PC-3 (cell line): ENCODE data around the gene CYBC1.

Source experiments
- EZH2 ChIP-seq: fragments of 300-600 bp; sonication (generic); IDR thresholded peaks from one replicate; pipeline ENCODE4 v1.6.1; 2017; ENCODE audit warnings: antibody characterized with exemption, mild to moderate bottlenecking, low read length; ENCODE audit not compliant: unreplicated experiment
- TF ChIP-seq, protein P1 (sequence below): fragments of 300-600 bp; sonication (generic); conservative IDR thresholded peaks from 2 replicates; pipeline ENCODE4 v1.5.1; 2017; ENCODE audit warnings: antibody characterized with exemption, low read depth, mild to moderate bottlenecking, low read length

GRCh38 chr17:82463925-82464566 lies 13.5 kb upstream of the CYBC1 start:
- TF ChIP-seq, protein P1, sequence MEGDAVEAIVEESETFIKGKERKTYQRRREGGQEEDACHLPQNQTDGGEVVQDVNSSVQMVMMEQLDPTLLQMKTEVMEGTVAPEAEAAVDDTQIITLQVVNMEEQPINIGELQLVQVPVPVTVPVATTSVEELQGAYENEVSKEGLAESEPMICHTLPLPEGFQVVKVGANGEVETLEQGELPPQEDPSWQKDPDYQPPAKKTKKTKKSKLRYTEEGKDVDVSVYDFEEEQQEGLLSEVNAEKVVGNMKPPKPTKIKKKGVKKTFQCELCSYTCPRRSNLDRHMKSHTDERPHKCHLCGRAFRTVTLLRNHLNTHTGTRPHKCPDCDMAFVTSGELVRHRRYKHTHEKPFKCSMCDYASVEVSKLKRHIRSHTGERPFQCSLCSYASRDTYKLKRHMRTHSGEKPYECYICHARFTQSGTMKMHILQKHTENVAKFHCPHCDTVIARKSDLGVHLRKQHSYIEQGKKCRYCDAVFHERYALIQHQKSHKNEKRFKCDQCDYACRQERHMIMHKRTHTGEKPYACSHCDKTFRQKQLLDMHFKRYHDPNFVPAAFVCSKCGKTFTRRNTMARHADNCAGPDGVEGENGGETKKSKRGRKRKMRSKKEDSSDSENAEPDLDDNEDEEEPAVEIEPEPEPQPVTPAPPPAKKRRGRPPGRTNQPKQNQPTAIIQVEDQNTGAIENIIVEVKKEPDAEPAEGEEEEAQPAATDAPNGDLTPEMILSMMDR, result no peak
- no peak for TF ChIP-seq EZH2
